SK-N-SH (cell line): ENCODE data around the gene CPN2. TPM values are rescaled to one million over a fixed set of nuclear protein-coding genes. Genes with fewer than 3 reads are reported as not detected.

Source experiments
- CTCF ChIA-PET: fragments of 300-600, 350-600 bp; formaldehyde crosslinking; extraction: SDS; loops from one replicate; lab custom pipeline; 2021; lab: Yijun Ruan, JAX
- POLR2A ChIA-PET: fragments of 350-600 bp; sonication (Branson Sonifier 250); formaldehyde crosslinking; extraction: SDS; loops from one replicate; lab custom pipeline; 2020; ENCODE audit warnings: antibody characterized with exemption, inconsistent platforms; lab: Yijun Ruan, JAX
- DNase-seq: peaks from one replicate; pipeline ENCODE4 v3.0.0; 2012
- H2AFZ ChIP-seq: fragments of 200-600 bp; sonication (generic); 2 replicates; pipeline ENCODE4 v1.8.1; 2016; ENCODE audit warnings: antibody characterized with exemption, mild to moderate bottlenecking, low read depth
- H3F3A ChIP-seq: fragments of 200-600 bp; sonication (generic); replicated peaks from 2 replicates; pipeline ENCODE3; 2016; ENCODE audit warnings: antibody characterized with exemption, mild to moderate bottlenecking; ENCODE audit not compliant: insufficient read depth
- H3K27ac ChIP-seq, 2 experiments: fragments of 200-500 bp in 1 of 2; fragments of 200-600 bp in 1 of 2; sonication (Bioruptor generic) in 1 of 2; sonication (generic), shearing (Covaris generic) in 1 of 2; 2 replicates each; pipeline versions ENCODE4 v1.5.1 to v1.6.1; 2014 to 2016; ENCODE audit warnings: low read depth in 2 of 2, inconsistent platforms in 1 of 2, low read length in 1 of 2, mild to moderate bottlenecking in 1 of 2, mixed read lengths in 1 of 2
- H3K27me3 ChIP-seq: fragments of 200-600 bp; sonication (generic), shearing (Covaris generic); 2 replicates; pipeline ENCODE4 v1.6.1; 2016; ENCODE audit warnings: mixed run types; ENCODE audit not compliant: insufficient read depth
- H3K36me3 ChIP-seq, 2 experiments: fragments of 200-500 bp in 1 of 2; fragments of 200-600 bp in 1 of 2; sonication (Bioruptor generic) in 1 of 2; sonication (generic) in 1 of 2; replicated peaks in 1 of 2; 2 replicates each; pipeline versions ENCODE3 to v1.5.1; 2014 to 2016; ENCODE audit warnings: low read length in 1 of 2, mild to moderate bottlenecking in 1 of 2; ENCODE audit not compliant: insufficient read depth in 2 of 2, control insufficient read depth in 1 of 2
- H3K4me1 ChIP-seq, 2 experiments: fragments of 200-500 bp in 1 of 2; fragments of 200-600 bp in 1 of 2; sonication (Bioruptor generic) in 1 of 2; sonication (generic), shearing (Covaris generic) in 1 of 2; 2 replicates each; pipeline versions ENCODE4 v1.5.1 to v1.6.1; 2014 to 2016; ENCODE audit warnings: low read depth in 1 of 2, low read length in 1 of 2, mixed run types in 1 of 2; ENCODE audit not compliant: insufficient read depth in 2 of 2, control insufficient read depth in 1 of 2
- H3K4me2 ChIP-seq: fragments of 200-600 bp; sonication (generic), shearing (Covaris generic); 2 replicates; pipeline ENCODE4 v1.6.1; 2017; ENCODE audit warnings: mixed run types
- H3K4me3 ChIP-seq, 2 experiments: fragments of 200-500 bp in 1 of 2; fragments of 200-600 bp in 1 of 2; sonication (Bioruptor generic) in 1 of 2; sonication (generic), shearing (Covaris generic) in 1 of 2; 2 replicates each; pipeline versions ENCODE4 v1.5.1 to v1.8.1; 2014 to 2016; ENCODE audit warnings: low read depth in 2 of 2, inconsistent platforms in 1 of 2, low read length in 1 of 2, mild to moderate bottlenecking in 1 of 2, mixed read lengths in 1 of 2, moderate library complexity in 1 of 2
- H3K79me2 ChIP-seq: fragments of 200-600 bp; sonication (generic); 2 replicates; pipeline ENCODE4 v1.8.1; 2017; ENCODE audit warnings: mild to moderate bottlenecking; ENCODE audit not compliant: insufficient read depth
- H3K9ac ChIP-seq: fragments of 200-600 bp; sonication (generic); 2 replicates; pipeline ENCODE4 v1.6.1; 2017; ENCODE audit warnings: mixed run types
- H3K9me2 ChIP-seq: fragments of 200-600 bp; sonication (generic); 2 replicates; pipeline ENCODE4 v1.6.1; 2017; ENCODE audit warnings: mixed run types
- H3K9me3 ChIP-seq: fragments of 200-600 bp; sonication (generic); 2 replicates; pipeline ENCODE4 v1.6.1; 2017; ENCODE audit warnings: mixed run types, mild to moderate bottlenecking, moderate library complexity
- H4K20me1 ChIP-seq: fragments of 200-600 bp; sonication (generic); 2 replicates; pipeline ENCODE4 v1.6.1; 2017; ENCODE audit warnings: mild to moderate bottlenecking, mixed run types; ENCODE audit not compliant: insufficient read depth
- EZH2phosphoT487 ChIP-seq: fragments of 200-600 bp; sonication (generic); IDR thresholded peaks from 2 replicates; pipeline ENCODE4 v1.6.1; 2017; ENCODE audit warnings: low read depth, mixed run types, mild to moderate bottlenecking, antibody characterized with exemption, moderate library complexity, borderline replicate concordance
- FOSL2 ChIP-seq: IDR thresholded peaks from 2 replicates; pipeline ENCODE4 v1.4.0; 2012; ENCODE audit warnings: low read depth, mild to moderate bottlenecking, moderate library complexity, borderline replicate concordance
- FOXJ3 ChIP-seq: sonication (generic); formaldehyde crosslinking; IDR thresholded peaks from 2 replicates; pipeline ENCODE4 v1.5.1; 2020; ENCODE audit warnings: mild to moderate bottlenecking, missing genetic modification reagents
- MXI1 ChIP-seq: IDR thresholded peaks from 2 replicates; pipeline ENCODE4 v1.6.1; 2012; ENCODE audit warnings: mild to moderate bottlenecking, low read depth, low read length, improper control_type of control experiment
- POLR2AphosphoS5 ChIP-seq: IDR thresholded peaks from 2 replicates; pipeline ENCODE4 v1.6.1; 2012; ENCODE audit warnings: low read depth, low read length
- RAD21 ChIP-seq: IDR thresholded peaks from 2 replicates; pipeline ENCODE4 v1.6.1; 2012; ENCODE audit warnings: mild to moderate bottlenecking, low read length
- RFX5 ChIP-seq: IDR thresholded peaks from 2 replicates; pipeline ENCODE4 v1.6.1; 2012; ENCODE audit warnings: mild to moderate bottlenecking, improper control_type of control experiment, low read length
- RXRA ChIP-seq: IDR thresholded peaks from 2 replicates; pipeline ENCODE4 v1.4.0; 2012; ENCODE audit warnings: low read depth, mild to moderate bottlenecking, borderline replicate concordance
- TCF12 ChIP-seq: IDR thresholded peaks from 2 replicates; pipeline ENCODE4 v1.4.0; 2012
- YY1 ChIP-seq: IDR thresholded peaks from 2 replicates; pipeline ENCODE4 v1.4.0; 2012; ENCODE audit warnings: low read depth, mild to moderate bottlenecking
- WGBS: methylation state at CpG from one replicate; pipeline ENCODE4 v1.1.6; 2017; ENCODE audit warnings: low lambda C conversion rate; 5-methylcytosine and 5-hydroxymethylcytosine counted together
- polyA plus RNA-seq, 3 experiments: library from polyadenylated mRNA; depleted of rRNA; stranded (reverse); fragments of >200 nt; gene quantifications; 2 replicates each; pipeline ENCODE4 v1.2.3, GENCODE V29; 2012
- TF ChIP-seq, protein P1 (sequence below): IDR thresholded peaks from 2 replicates; pipeline ENCODE4 v1.4.0; 2012; ENCODE audit warnings: low read depth, borderline replicate concordance
- TF ChIP-seq, protein P2 (sequence below): IDR thresholded peaks from 2 replicates; pipeline ENCODE4 v1.6.1; 2012; ENCODE audit warnings: mild to moderate bottlenecking, low read depth, low read length, moderate library complexity
- TF ChIP-seq, protein P3 (sequence below): fragments of 200-600 bp; sonication (generic); IDR thresholded peaks from 2 replicates; pipeline ENCODE4 v1.6.1; 2017; ENCODE audit warnings: antibody characterized with exemption, mild to moderate bottlenecking, moderate library complexity
- TF ChIP-seq, protein P4 (sequence below): fragments of 150-350 bp; IDR thresholded peaks from 2 replicates; pipeline ENCODE4 v1.6.1; 2017; ENCODE audit warnings: antibody characterized with exemption, low read length, low read depth, borderline replicate concordance
- TF ChIP-seq, protein P5 (sequence below): fragments of 150-350 bp; IDR thresholded peaks from 2 replicates; pipeline ENCODE4 v1.6.1; 2016; ENCODE audit warnings: mild to moderate bottlenecking, low read depth, low read length

The CPN2 gene
- polyA plus RNA-seq, 1 of the 3 experiments (the other 2 are of a cell fraction) = not detected

DNA sequence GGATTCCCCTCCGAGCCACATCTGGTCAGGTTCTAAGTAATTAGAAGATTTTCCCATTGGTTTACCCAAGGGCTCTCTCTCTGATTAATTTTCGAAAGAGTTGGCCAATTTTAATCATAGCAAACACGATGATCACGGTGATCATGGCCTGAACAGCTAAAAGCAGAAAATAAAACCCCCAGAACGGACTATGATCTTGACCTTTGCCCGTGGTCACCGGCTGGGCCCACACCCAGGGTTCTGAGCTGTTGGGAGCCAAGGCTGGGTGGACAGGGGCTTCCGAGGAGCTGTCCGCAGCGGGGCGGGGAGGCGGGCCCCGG lies 45.4 kb upstream of the CPN2 start:
- H3K9me3 ChIP-seq = no peaks in the 10 kb centered on the region
- H3K27me3 ChIP-seq = no peaks in the 10 kb centered on the region
- no peak overlapping the region for H3K4me2 ChIP-seq
- no peak overlapping the region for H3K9ac ChIP-seq
- H3K4me3 ChIP-seq = no peak overlapping the region
- no peaks in the 10 kb centered on the region for H3K79me2 ChIP-seq
- ChIA-PET CTCF (interaction anchor here (0.9 to 6.7 kb wide), 7 partner anchors 9 to 616 kb away, joined by 3 to 71 read pairs (median 4); no protein-coding TSS in a partner anchor), POLR2A (no interaction called here)
- H3K9me2 ChIP-seq = no peaks in the 10 kb centered on the region
- peaks cover 12% of the 10 kb centered on the region for H3F3A ChIP-seq
- no peaks in the 10 kb centered on the region for H4K20me1 ChIP-seq
- H3K27ac ChIP-seq = no peak overlapping the region
- H2AFZ ChIP-seq = no peak overlapping the region
- no peak for DNase-seq
- H3K4me1 ChIP-seq = no peaks in the 10 kb centered on the region; a peak in 1 of 4 replicates
- H3K36me3 ChIP-seq = peaks cover 0 to 3% of the 10 kb centered on the region in 2 experiments
- TF ChIP-seq RXRA (no peak), MXI1 (no peak), FOSL2 (no peak), RFX5 (no peak), POLR2AphosphoS5 (no peak), TCF12 (no peak), RAD21 (no peak), YY1 (no peak), EZH2phosphoT487 (no peak), FOXJ3 (no peak)
- TF ChIP-seq, protein P1, sequence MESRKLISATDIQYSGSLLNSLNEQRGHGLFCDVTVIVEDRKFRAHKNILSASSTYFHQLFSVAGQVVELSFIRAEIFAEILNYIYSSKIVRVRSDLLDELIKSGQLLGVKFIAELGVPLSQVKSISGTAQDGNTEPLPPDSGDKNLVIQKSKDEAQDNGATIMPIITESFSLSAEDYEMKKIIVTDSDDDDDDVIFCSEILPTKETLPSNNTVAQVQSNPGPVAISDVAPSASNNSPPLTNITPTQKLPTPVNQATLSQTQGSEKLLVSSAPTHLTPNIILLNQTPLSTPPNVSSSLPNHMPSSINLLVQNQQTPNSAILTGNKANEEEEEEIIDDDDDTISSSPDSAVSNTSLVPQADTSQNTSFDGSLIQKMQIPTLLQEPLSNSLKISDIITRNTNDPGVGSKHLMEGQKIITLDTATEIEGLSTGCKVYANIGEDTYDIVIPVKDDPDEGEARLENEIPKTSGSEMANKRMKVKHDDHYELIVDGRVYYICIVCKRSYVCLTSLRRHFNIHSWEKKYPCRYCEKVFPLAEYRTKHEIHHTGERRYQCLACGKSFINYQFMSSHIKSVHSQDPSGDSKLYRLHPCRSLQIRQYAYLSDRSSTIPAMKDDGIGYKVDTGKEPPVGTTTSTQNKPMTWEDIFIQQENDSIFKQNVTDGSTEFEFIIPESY = no peak
- TF ChIP-seq, protein P2, sequence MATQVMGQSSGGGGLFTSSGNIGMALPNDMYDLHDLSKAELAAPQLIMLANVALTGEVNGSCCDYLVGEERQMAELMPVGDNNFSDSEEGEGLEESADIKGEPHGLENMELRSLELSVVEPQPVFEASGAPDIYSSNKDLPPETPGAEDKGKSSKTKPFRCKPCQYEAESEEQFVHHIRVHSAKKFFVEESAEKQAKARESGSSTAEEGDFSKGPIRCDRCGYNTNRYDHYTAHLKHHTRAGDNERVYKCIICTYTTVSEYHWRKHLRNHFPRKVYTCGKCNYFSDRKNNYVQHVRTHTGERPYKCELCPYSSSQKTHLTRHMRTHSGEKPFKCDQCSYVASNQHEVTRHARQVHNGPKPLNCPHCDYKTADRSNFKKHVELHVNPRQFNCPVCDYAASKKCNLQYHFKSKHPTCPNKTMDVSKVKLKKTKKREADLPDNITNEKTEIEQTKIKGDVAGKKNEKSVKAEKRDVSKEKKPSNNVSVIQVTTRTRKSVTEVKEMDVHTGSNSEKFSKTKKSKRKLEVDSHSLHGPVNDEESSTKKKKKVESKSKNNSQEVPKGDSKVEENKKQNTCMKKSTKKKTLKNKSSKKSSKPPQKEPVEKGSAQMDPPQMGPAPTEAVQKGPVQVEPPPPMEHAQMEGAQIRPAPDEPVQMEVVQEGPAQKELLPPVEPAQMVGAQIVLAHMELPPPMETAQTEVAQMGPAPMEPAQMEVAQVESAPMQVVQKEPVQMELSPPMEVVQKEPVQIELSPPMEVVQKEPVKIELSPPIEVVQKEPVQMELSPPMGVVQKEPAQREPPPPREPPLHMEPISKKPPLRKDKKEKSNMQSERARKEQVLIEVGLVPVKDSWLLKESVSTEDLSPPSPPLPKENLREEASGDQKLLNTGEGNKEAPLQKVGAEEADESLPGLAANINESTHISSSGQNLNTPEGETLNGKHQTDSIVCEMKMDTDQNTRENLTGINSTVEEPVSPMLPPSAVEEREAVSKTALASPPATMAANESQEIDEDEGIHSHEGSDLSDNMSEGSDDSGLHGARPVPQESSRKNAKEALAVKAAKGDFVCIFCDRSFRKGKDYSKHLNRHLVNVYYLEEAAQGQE = no peak
- TF ChIP-seq, protein P3, sequence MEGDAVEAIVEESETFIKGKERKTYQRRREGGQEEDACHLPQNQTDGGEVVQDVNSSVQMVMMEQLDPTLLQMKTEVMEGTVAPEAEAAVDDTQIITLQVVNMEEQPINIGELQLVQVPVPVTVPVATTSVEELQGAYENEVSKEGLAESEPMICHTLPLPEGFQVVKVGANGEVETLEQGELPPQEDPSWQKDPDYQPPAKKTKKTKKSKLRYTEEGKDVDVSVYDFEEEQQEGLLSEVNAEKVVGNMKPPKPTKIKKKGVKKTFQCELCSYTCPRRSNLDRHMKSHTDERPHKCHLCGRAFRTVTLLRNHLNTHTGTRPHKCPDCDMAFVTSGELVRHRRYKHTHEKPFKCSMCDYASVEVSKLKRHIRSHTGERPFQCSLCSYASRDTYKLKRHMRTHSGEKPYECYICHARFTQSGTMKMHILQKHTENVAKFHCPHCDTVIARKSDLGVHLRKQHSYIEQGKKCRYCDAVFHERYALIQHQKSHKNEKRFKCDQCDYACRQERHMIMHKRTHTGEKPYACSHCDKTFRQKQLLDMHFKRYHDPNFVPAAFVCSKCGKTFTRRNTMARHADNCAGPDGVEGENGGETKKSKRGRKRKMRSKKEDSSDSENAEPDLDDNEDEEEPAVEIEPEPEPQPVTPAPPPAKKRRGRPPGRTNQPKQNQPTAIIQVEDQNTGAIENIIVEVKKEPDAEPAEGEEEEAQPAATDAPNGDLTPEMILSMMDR = no peak
- TF ChIP-seq, protein P4, sequence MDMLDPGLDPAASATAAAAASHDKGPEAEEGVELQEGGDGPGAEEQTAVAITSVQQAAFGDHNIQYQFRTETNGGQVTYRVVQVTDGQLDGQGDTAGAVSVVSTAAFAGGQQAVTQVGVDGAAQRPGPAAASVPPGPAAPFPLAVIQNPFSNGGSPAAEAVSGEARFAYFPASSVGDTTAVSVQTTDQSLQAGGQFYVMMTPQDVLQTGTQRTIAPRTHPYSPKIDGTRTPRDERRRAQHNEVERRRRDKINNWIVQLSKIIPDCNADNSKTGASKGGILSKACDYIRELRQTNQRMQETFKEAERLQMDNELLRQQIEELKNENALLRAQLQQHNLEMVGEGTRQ = no peak
- TF ChIP-seq, protein P5, sequence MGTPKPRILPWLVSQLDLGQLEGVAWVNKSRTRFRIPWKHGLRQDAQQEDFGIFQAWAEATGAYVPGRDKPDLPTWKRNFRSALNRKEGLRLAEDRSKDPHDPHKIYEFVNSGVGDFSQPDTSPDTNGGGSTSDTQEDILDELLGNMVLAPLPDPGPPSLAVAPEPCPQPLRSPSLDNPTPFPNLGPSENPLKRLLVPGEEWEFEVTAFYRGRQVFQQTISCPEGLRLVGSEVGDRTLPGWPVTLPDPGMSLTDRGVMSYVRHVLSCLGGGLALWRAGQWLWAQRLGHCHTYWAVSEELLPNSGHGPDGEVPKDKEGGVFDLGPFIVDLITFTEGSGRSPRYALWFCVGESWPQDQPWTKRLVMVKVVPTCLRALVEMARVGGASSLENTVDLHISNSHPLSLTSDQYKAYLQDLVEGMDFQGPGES = no peak
- WGBS = 93% methylated on average over 13 of the region's 13 CpGs
